Thyroid gland (tissue), 4 donors: Measurements from ENCODE around the gene KHDC3L.

Source experiments
- POLR2A ChIP-seq, 2 donors: fragments of 450-650 bp; IDR thresholded peaks; one replicate each; pipeline ENCODE4 v1.6.1; 2017; ENCODE audit warnings: antibody characterized with exemption in 2 of 2, mild to moderate bottlenecking in 2 of 2, moderate library complexity in 1 of 2
- TF ChIP-seq, protein P1 (sequence below), 6 experiments: fragments of 200-600 bp in 3 of 6; fragments of 450-650 bp in 3 of 6; sonication (generic) in 3 of 6; IDR thresholded peaks; one replicate each; pipeline ENCODE4 v1.5.1; 2016 to 2019; ENCODE audit warnings: antibody characterized with exemption in 6 of 6, mild to moderate bottlenecking in 2 of 6, inconsistent platforms in 1 of 6, moderate library complexity in 1 of 6

DNA sequence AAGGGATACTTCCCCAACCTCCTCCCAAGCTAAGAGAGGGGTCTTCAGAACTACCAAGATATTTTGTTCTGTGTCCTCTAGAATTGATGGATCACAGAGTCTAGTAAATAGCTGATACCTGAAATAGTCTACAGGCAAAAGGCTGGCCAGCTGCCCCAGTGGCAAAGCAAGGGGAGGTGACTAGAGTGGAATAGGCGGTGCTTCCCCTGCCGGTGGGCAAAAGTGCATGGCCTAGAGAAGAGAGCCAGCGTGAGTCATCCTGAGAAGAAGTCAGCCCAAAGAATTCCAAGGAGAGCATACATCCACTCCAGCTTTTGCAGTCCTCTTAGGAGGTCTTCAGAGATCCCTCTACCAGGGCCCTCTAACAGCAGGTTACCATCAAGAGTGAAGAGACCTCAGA is 23.1 kb upstream of the KHDC3L start:
- TF ChIP-seq, protein P1, sequence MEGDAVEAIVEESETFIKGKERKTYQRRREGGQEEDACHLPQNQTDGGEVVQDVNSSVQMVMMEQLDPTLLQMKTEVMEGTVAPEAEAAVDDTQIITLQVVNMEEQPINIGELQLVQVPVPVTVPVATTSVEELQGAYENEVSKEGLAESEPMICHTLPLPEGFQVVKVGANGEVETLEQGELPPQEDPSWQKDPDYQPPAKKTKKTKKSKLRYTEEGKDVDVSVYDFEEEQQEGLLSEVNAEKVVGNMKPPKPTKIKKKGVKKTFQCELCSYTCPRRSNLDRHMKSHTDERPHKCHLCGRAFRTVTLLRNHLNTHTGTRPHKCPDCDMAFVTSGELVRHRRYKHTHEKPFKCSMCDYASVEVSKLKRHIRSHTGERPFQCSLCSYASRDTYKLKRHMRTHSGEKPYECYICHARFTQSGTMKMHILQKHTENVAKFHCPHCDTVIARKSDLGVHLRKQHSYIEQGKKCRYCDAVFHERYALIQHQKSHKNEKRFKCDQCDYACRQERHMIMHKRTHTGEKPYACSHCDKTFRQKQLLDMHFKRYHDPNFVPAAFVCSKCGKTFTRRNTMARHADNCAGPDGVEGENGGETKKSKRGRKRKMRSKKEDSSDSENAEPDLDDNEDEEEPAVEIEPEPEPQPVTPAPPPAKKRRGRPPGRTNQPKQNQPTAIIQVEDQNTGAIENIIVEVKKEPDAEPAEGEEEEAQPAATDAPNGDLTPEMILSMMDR (IDR thresholded peaks at IDR 0.05) = no peak
- no peak for TF ChIP-seq POLR2A (IDR thresholded peaks at IDR 0.05)
